HG03025 (cell line): Measurements from ENCODE around the gene LYAR.

Experiments
- ATAC-seq: cut with Tn5 transposase; IDR thresholded peaks from one replicate; pipeline ENCODE4 v1.9.1; 2021; ENCODE audit warnings: mild to moderate bottlenecking, moderate library complexity; ENCODE audit not compliant: unreplicated experiment, low FRiP score

Gene LYAR, protein sequence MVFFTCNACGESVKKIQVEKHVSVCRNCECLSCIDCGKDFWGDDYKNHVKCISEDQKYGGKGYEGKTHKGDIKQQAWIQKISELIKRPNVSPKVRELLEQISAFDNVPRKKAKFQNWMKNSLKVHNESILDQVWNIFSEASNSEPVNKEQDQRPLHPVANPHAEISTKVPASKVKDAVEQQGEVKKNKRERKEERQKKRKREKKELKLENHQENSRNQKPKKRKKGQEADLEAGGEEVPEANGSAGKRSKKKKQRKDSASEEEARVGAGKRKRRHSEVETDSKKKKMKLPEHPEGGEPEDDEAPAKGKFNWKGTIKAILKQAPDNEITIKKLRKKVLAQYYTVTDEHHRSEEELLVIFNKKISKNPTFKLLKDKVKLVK

DNA sequence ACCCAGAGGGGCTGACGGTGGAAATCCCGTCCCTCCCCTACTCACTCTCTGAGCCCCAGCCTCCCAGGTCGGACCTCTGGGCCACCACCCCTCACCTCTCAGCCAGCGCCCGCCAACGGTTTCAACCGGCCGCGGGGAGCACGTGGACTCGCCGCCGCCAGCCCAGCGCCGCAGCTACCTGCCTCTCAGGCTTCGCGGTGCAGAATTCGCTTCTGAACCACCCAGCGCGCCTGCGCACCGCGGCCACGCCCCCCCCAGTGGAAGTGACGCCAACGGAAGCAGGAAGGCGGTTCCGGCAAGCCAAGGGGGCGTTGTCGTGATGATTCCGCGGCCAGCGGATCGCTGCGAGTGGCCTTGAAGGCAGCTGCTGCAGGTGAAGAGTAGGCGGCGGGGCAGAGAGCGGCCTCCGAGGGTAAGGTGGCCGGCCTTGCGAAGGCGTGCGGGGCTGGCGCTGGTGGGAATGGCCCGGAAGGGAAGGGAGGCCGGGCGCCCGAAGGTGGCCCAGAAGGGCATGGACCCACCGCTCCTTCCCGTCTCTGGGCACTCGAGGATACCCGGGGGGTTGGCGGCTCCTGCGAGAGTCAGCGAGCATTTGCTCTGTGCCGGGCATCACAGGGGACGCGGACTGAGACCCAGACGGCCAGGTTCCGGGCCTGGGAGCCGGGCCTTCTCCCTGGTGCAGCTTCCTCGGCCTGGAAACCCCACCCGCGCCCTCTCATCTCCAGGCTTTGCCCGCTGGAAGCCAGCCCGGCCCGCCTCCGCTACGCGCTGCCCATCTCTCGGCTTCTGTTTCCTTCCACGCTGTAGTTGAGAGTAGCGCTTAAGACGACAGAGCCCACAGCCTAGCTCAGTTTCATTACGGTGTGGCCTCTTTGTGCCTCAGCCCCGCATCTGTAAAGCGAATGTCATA, at the start of gene LYAR, which contains the start of gene ZBTB49:
Gene LYAR, minus strand, starts transcription at position 214 of the 910 bp plus-strand sequence. CDS start 6,412 bp downstream, outside the sequence.
Gene ZBTB49, plus strand, starts transcription at position 311 of the 910 bp plus-strand sequence. CDS start 9,695 bp downstream, outside the sequence.
- ATAC-seq: peak; percentile 83

DNA sequence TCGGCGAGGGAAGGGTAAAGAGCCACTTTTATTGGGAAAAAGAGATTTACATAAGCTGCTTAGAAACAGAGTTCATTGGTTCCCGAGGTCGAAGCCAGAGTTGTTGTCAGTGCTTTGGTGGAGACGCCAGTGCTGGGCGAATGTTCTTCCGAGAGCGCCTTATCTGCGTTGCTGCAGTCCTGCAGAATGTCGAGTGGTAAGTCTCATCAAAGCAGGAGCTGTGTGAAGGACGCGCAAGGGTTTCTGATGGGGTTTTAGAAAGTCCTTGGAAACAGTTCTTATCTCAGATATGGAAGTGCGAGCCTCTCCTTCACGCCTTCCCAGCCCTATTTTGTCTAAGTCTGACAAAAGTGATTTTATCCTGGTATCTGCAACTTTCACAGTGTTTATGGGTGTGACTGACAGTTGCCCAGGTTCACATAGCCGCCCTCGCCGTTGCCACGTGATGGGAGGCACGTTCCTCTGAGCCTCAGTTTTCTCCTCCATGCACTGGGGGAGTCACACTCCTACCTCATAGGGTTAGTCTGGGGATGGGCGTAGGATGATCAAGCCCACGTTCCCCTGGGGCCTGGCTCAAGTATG, 49.6 kb upstream of the LYAR start:
- ATAC-seq: no peak

DNA sequence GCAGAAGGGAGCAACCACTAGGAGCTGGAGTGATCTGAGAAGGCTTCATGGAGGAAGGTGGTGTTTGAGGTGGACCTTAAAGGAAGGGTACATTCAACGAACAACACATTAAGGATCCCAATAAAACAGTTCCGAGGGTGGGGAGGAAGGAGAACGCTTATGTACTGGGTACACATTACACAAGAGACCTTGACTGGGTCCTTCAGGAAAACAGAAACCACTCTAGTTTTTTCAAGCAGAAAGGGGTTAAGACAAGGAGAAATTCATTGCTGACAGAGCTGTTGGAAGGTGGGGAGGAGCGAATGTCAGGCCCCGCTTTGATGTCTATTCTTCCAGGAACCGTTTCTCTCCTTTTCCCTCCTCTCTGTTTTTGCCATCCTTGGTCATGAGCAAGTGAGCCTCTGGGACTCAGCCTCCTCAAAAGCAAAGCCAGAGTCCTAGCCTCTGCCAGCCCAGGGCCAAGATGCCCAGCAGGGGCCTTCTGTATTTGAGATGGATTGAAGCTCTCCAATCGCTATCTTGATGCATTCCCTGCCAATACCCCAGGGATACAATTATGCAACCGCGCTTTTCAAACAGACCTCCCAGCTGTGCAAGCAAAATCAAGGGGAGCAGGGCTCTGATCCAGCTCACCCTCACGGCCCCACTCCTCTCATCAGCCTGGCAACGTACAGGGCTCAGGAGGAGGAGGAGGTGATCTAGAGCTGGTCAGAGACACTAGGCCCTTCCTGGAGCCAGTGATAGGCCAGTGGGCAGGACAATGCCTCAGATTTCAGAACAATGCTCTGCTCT, 48.5 kb upstream of the LYAR start:
- ATAC-seq: no peak

DNA sequence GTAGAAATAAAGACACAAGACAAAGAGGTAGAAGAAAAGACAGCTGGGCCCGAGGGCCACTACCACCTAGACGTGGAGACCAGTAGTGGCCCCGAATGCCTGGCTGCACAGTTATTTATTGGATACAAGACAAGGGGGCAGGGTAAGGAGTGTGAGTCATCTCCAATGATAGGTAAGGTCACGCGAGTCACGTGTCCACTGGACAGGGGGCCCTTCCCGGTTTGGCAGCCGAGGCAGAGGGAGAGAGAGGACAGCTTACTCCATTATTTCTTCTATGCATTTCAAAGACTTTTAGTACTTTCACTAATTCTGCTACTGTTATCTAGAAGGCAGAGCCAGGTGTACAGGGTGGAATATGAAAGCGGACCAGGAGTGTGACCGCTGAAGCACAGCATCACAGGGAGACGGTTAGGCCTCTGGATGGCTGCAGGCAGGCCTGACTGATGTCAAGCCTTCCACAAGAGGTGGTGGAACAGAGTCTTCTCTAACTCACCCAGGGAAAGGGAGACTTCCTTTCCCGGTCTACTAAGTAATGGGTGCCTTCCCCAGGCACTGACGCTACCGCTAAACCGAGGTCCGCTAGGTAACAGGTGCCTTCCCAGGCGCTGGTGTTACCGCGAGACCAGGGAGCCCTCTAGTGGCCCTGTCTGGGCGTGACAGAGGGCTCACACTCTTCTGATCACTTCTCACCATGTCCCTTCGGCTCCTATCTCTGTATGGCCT, 45.0 kb upstream of the LYAR start:
- no peak for ATAC-seq

DNA sequence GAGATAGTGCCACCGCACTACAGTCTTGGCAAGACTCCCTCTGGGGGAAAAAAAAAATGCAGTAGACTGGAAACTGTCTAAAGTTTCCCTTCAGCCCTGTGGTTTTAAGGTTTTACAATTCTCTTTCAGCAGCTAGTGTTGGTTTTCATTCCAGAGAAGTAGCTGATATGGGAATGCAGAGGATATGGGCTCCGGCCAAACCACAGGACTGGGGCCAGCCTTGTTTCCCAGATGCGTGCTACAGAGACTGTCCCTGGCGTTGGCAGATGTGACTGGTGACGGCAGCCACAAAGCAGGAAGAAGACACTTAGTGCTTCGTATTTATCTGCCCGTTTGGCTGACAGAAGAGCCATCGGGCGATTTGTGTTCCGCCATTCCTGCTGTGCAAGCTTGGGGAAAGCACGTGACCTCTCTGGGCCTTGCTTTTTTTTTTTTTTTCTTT, 43.3 kb upstream of the LYAR start:
- ATAC-seq: no peak

DNA sequence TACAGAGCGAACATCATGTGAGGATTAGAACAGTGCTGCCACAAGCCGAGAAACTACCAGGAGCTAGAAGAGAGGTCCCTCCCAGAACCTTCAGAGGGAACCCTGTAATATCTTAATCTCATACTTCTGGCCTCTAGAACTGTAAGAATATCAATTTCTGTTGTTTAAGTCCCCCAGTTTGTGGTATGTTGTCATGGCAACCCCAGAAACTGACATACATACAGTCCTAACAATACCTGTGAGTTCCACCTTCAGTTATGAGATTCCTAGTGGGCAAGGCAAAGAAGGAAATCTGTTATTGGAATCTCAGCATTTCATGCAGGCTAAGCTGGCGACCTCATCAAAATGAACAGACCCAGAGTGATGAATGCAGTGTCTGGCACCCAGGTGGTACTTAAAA, 42.6 kb upstream of the LYAR start:
- no peak for ATAC-seq

DNA sequence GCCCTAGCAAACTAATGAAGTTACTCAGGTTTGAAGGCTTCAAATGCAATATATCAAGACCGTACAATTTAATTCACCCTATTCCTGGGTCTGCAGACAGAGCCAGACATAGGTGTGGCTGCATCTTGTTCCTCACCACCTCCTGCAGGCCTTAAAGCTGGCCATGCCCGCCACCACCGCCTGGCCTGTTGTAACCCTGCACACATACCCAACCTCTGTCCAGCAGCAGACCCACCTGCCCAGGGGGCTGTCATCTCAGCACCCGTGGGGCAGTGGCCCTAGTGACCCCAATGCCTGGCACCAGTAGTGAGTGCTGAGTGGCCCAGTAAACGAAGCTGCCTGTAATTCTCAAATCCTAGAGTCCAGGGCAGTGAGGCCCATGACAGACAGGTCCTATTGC, 40.8 kb upstream of the LYAR start:
- no peak for ATAC-seq

DNA sequence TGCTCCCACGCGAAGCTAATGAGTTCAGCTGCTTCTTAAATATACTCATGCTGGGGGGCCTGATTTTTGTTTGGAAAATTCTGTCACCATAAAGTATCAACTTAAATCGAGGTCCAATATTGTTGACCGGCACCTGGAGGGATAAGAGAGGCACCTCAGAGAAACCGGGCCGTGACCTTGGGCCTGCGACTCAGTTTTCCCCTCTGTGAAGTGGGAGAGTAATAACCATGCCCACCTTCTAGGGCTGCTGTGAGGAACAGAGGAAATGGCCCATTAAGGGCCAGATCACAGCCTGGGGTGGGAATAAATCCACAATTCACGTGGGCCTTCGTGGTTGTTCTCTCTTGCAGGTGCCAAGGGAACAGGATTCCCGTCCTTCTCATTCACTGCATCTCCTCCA, 39.5 kb upstream of the LYAR start:
- no peak for ATAC-seq

DNA sequence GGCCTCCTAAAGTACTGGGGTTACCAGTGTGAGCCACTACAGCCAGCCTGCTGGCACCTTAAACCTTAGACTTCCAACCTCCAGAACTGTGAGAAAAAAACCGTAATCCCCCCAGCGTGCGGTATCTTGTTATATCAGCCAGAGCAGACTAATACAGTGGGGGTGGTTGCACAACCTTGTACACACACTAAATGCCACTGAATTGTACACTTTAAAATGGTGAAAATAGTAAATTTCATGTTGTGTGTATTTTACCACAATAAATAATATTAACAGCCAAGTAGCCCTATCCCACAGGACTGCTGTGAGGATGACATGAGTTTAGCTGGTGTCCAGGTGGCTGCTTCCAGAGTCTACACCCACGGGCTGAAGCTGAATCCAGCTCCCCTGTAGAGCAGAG, 38.9 kb upstream of the LYAR start:
- no peak for ATAC-seq

DNA sequence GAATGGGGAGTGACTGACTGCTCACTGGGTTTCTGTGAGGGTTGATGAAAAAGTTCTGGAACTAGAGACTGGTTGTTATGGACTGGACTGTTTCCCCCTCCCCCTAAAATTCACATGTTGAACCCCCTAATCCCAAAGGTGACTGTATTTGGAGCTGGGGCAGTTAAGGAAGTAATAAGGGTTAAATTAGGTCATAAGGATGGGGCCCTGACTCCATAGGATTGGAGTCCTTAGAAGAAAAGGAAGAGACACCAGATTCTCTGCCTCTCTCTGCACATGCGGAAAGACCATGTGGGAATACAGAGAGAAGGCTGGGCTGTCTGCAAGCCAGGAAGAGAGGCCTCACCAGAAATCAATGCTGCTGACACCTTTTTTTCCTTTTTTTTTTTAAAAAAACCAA, 38.3 kb upstream of the LYAR start:
- no peak for ATAC-seq

DNA sequence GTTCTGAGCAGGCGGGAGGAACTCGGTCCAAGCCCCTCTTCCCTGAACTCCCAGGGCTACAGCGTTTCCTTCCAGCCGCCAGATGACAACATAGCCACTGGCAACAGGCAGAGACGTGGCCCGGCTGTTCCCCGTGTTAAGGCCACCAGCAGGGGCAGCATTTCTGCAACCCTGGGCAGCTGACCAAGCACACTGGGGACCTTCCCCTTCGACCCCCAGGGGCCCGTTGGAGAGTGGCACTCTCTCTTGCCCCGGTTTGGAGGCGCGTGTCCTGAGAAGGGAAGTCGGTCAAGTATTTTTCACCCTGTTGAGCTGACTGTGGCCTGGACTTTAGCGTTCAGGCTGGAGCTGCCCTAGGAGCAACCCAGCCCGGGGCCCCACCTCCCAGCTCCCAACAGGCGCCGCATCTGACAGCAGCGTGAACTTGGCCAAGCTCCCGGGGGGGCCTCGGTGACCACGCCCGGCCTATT, 37.7 kb upstream of the LYAR start:
- no peak for ATAC-seq

DNA sequence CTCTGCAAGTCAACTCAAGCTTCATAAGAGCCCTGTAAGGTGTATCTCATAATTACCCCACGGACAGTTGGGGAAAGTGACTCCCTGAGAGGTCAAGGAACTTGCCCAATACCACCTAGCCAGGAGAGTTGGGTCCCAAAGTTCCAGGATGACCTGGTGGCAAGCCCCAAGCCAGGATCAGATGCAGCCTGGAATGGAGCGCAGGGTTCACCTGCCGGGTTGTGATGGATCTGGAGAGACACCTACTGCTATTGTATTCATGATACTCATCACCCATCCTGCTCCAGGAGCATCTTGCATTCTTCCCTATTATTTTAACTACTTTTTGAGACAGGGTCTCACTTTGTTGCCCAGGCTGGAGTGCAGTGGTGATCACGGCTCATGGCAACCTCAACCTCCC, 36.2 kb upstream of the LYAR start:
- ATAC-seq: no peak

DNA sequence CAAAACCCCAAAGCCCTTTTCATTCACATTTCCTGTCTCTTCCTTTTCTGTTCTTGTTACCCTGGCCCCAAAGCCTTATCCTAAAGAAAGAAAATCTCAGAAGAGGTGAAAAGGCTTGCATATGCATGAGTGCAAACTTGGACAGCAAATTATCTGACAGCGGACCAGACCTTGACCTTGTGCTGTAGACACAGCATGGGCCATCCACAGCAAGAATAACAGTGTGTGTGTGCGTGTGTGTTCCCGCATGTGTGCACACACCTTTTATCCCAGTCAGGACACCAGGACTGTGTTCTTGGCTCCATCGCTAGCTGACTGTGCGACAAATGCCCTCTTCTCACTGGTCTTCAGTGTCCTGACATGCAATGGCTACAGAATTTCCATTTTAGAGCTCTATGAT, 35.4 kb upstream of the LYAR start:
- ATAC-seq: no peak

DNA sequence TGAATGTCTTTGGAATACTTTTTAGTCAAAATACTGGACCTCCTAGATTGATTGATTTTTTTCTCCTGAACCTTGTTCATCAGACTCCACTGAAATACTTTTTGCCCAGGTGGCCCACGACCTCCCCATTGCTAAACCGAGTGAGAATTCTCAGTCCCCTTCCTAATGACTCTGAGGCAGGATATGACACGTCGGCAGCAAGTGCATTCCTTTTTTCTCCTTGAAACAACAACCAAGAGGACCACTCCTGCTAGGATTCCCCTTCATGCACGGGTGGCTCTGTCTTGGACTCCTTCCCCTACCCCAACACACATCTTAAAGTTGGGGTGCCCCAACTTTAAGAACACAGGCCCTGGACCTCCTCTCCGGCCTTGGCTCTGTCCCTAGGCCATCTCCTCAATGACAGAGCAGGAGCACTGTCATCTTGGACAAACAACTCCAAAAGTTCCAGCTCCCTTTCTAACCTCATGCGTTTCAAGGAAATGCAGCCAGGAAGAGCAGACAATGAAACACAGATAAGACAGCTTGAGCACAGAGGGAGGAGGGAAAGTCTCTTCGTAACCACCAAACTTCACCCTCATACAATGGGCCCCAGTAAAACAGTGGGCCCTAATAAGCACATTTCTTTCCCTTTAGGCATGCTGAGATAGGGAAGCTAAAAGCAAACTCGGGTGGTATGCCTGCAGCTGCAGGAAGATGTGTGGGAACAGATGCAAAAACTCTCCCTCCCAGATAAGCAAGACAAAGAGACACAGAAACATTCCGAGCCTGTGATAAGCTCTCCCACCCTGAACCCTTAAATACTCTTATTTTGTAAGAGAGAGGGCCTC, 34.0 kb upstream of the LYAR start:
- no peak for ATAC-seq

DNA sequence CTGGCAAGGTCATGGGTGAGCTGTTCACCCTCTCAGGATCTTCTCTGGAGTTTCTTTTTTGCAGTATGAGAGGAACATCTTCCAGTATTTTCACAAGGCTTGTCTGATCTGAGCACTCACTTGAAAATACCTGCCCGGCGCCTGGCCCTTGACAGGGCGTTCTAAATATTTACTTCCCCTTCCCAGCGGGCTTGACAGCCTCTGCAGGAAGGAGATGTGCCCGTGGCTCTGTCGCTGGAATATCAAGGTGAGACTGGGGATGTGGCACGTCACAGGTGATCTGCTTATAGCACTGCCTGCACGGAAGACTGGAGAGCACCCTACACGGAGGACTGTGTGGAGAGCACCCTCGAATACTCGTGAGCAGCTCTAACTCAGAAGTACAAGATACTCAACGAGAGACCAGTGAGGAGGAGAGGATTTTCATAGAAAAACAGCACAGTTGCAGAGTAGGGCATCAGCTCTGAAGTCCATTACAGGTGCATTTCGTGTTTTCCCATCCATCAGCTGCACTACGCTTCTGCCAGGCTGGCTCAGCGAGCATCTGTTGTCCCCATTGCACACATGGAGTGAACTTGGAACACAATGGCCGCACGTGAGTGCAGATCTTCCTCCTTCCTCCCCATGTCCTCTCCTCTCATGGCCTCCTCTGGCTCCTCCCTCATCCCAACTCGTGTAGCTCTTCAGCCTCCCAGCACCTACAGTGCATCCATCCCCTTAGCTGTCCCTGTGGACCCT, 32.2 kb upstream of the LYAR start:
- no peak for ATAC-seq

DNA sequence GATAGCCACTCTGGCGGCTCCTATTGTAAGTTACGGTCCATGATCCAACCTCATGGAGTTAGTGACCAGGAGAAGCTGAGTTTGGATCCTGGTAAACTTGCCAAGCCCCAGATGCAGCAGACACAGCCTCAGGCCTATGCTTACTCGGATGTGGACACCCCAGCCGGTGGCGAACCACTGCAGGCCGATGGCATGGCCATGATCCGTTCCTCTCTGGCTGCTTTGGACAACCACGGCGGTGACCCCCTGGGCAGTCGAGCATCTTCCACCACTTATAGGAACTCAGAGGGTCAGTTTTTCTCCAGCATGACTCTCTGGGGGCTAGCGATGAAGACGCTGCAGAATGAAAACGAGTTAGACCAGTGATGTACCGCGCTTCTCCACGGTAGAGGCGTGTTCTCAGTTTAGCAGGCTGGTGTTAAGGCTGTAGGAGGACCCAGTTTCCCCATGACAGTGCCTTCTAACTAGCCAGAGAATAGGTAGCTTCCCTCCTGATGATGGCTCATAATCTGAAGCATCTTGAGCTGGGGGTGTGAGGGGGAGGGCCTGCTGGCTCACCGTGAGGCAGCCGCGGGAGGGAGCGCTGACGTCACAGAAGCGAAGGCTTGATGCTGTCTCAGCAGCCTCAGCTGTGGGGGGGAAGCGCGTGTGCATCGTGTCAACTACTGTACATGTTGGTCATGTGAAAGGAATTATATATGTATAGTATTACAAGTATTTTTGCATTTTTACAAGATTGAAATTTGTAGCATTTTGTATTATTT, 31.2 kb upstream of the LYAR start:
- ATAC-seq: no peak

DNA sequence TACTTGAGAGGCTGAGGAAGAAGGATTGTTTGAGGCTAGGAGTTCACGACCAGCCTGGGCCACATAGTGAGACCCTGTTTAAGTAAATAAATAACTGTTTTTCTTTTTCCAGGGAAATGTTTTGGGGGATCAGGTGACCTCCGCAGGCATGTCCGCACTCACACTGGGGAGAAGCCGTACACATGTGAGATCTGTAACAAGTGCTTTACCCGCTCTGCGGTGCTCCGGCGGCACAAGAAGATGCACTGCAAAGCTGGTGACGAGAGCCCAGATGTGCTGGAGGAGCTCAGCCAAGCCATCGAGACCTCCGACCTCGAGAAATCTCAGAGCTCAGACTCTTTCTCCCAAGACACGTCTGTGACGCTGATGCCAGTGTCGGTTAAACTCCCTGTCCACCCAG, 30.6 kb upstream of the LYAR start:
- no peak for ATAC-seq
